WTC11 (cell line): ENCODE results near the gene C1QBP. TPM values are rescaled to one million over a fixed set of nuclear protein-coding genes. Genes with fewer than 3 reads are reported as not detected.

ENCODE experiments used
- ATAC-seq: fragments of 200-7000 bp; cut with Tn5 transposase; 2 replicates; pipeline ENCODE4 v1.10.0; 2021; ENCODE audit warnings: mild to moderate bottlenecking, moderate library complexity
- CTCF ChIA-PET: fragments of 300-600 bp; sonication (Branson Sonifier 250); formaldehyde crosslinking; loops from one replicate; lab custom pipeline; 2021; ENCODE audit warnings: antibody characterized with exemption; lab: Charles Lee
- POLR2A ChIA-PET: fragments of 350-600 bp; sonication (Branson Sonifier 250); formaldehyde crosslinking; loops from one replicate; lab custom pipeline; 2021; ENCODE audit warnings: antibody characterized with exemption; lab: Charles Lee
- DNase-seq: peaks from one replicate; pipeline ENCODE4 v3.0.0; 2021; ENCODE audit warnings: low spot score
- H3K27ac Mint-ChIP-seq: 2 replicates; pipeline ENCODE4 v1.8.0; 2021; ENCODE audit warnings: mixed read lengths
- H3K27me3 Mint-ChIP-seq: 2 replicates; pipeline ENCODE4 v1.8.0; 2021; ENCODE audit warnings: low read depth, mild to moderate bottlenecking, moderate library complexity, mixed read lengths
- H3K36me3 Mint-ChIP-seq: 2 replicates; pipeline ENCODE4 v1.8.0; 2021; ENCODE audit warnings: mixed read lengths
- H3K4me1 Mint-ChIP-seq: 2 replicates; pipeline ENCODE4 v1.8.0; 2022; ENCODE audit warnings: mixed read lengths
- H3K4me3 Mint-ChIP-seq: 2 replicates; pipeline ENCODE4 v1.8.0; 2021; ENCODE audit warnings: mild to moderate bottlenecking, moderate library complexity, mixed read lengths
- H3K9me3 Mint-ChIP-seq: 2 replicates; pipeline ENCODE4 v1.8.0; 2021; ENCODE audit warnings: mixed read lengths
- ATF1 ChIP-seq: sonication (generic); formaldehyde crosslinking; IDR thresholded peaks from 2 replicates; pipeline ENCODE4 v1.8.1; 2023; ENCODE audit warnings: mild to moderate bottlenecking, moderate library complexity, missing genetic modification reagents
- CBFB ChIP-seq: sonication (generic); formaldehyde crosslinking; IDR thresholded peaks from 2 replicates; pipeline ENCODE4 v1.8.1; 2022; ENCODE audit warnings: mild to moderate bottlenecking, low read depth, missing genetic modification reagents
- EMX1 ChIP-seq: fragments of 250-450 bp; sonication (Bioruptor Pico); IDR thresholded peaks from 2 replicates; pipeline ENCODE4 v1.8.0; 2021; ENCODE audit warnings: mild to moderate bottlenecking
- FOXP1 ChIP-seq: sonication (generic); formaldehyde crosslinking; IDR thresholded peaks from 2 replicates; pipeline ENCODE4 v1.8.0; 2022; ENCODE audit warnings: missing genetic modification reagents, mild to moderate bottlenecking, moderate library complexity, borderline replicate concordance
- GRHL2 ChIP-seq: fragments of 250-450 bp; sonication (Bioruptor Pico); IDR thresholded peaks from 2 replicates; pipeline ENCODE4 v1.8.0; 2022; ENCODE audit warnings: mild to moderate bottlenecking, moderate library complexity; ENCODE audit not compliant: insufficient replicate concordance, severe bottlenecking
- RELA ChIP-seq: sonication (generic); formaldehyde crosslinking; IDR thresholded peaks from 2 replicates; pipeline ENCODE4 v1.8.1; 2022; ENCODE audit warnings: missing genetic modification reagents, mild to moderate bottlenecking, borderline replicate concordance
- SMAD3 ChIP-seq: sonication (generic); formaldehyde crosslinking; IDR thresholded peaks from 2 replicates; pipeline ENCODE4 v1.8.0; 2022; ENCODE audit warnings: missing genetic modification reagents, mild to moderate bottlenecking, borderline replicate concordance
- TCF7 ChIP-seq: sonication (generic); formaldehyde crosslinking; IDR thresholded peaks from 2 replicates; pipeline ENCODE4 v1.8.0; 2022; ENCODE audit warnings: mild to moderate bottlenecking, low read depth, missing genetic modification reagents, moderate library complexity
- ZNF121 ChIP-seq: sonication (generic); formaldehyde crosslinking; IDR thresholded peaks from 2 replicates; pipeline ENCODE4 v1.8.0; 2023; ENCODE audit warnings: missing genetic modification reagents
- ZNF138 ChIP-seq: sonication (generic); formaldehyde crosslinking; conservative IDR thresholded peaks from 2 replicates; pipeline ENCODE4 v1.8.1; 2022; ENCODE audit warnings: mild to moderate bottlenecking, moderate library complexity, missing genetic modification reagents
- ZNF263 ChIP-seq: sonication (generic); formaldehyde crosslinking; IDR thresholded peaks from 2 replicates; pipeline ENCODE4 v1.8.1; 2022; ENCODE audit warnings: low read depth, mild to moderate bottlenecking, moderate library complexity, missing genetic modification reagents
- ZNF317 ChIP-seq: sonication (generic); formaldehyde crosslinking; IDR thresholded peaks from 2 replicates; pipeline ENCODE4 v1.8.1; 2023; ENCODE audit warnings: low read depth, mild to moderate bottlenecking, moderate library complexity, missing genetic modification reagents, borderline replicate concordance
- ZNF423 ChIP-seq: fragments of 250-450 bp; sonication (Bioruptor Pico); IDR thresholded peaks from 2 replicates; pipeline ENCODE4 v2.1.2; 2022; ENCODE audit warnings: mild to moderate bottlenecking, moderate library complexity
- total RNA-seq: library from RNA; stranded (reverse); gene quantifications from 3 replicates; pipeline ENCODE4 v1.2.3, GENCODE V29; 2021
- TF ChIP-seq, protein P1 (sequence below): sonication (generic); formaldehyde crosslinking; IDR thresholded peaks from 2 replicates; pipeline ENCODE4 v1.8.1; 2023; ENCODE audit warnings: mild to moderate bottlenecking, missing genetic modification reagents
- TF ChIP-seq, protein P2 (sequence below): fragments of 250-450 bp; sonication (Bioruptor Pico); IDR thresholded peaks from 2 replicates; pipeline ENCODE4 v2.1.2; 2022; ENCODE audit warnings: mild to moderate bottlenecking, moderate library complexity
- TF ChIP-seq, protein P3 (sequence below): sonication (generic); formaldehyde crosslinking; IDR thresholded peaks from 2 replicates; pipeline ENCODE4 v1.8.0; 2023; ENCODE audit warnings: mild to moderate bottlenecking, missing genetic modification reagents
- TF ChIP-seq, protein P4 (sequence below): sonication (generic); formaldehyde crosslinking; conservative IDR thresholded peaks from 2 replicates; pipeline ENCODE4 v1.8.1; 2023; ENCODE audit warnings: mild to moderate bottlenecking, low read depth, missing genetic modification reagents, moderate library complexity
- TF ChIP-seq, protein P5 (sequence below): sonication (generic); formaldehyde crosslinking; IDR thresholded peaks from 2 replicates; pipeline ENCODE4 v1.8.1; 2022; ENCODE audit warnings: low read depth, mild to moderate bottlenecking, moderate library complexity, missing genetic modification reagents, borderline replicate concordance
- TF ChIP-seq, protein P6 (sequence below): sonication (generic); formaldehyde crosslinking; IDR thresholded peaks from 2 replicates; pipeline ENCODE4 v1.8.1; 2022; ENCODE audit warnings: mild to moderate bottlenecking, missing genetic modification reagents, moderate library complexity, borderline replicate concordance
- TF ChIP-seq, protein P7 (sequence below): sonication (generic); formaldehyde crosslinking; IDR thresholded peaks from 2 replicates; pipeline ENCODE4 v1.8.0; 2022; ENCODE audit warnings: mild to moderate bottlenecking, missing genetic modification reagents

C1QBP gene
- total RNA-seq, 1 experiment from 2014 or later = 429 TPM

DNA sequence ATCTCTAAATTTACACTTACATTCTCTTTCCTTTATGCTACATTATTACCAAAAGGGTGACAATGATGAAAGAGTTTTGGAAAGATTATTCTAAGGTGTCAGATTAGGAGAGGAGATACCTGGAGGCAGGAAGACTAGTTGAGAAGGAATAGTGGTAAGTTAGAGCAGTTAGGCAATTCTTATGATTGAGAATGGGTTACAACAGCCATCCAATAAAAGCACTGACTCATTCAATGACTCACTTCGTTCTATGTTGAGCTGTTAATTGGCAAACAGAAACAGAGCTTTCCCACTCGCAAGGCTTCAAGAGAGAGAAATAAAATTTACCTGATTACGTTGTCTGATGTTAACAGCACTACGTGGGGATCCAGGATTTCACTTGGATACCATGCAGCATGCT lies 25.3 kb downstream of the C1QBP start:
- Mint-ChIP-seq H3K4me1 (no peaks in the 10 kb centered on the region), H3K27me3 (no peaks in the 10 kb centered on the region), H3K9me3 (no peaks in the 10 kb centered on the region), H3K27ac (no peak overlapping the region), H3K36me3 (peaks cover 45% of the 10 kb centered on the region), H3K4me3 (no peak overlapping the region)
- POLR2A ChIA-PET = no interaction called here
- CTCF ChIA-PET = interaction anchor here (1.0 kb wide), 1 partner anchor 26 kb away, joined by 4 read pairs; the partner anchor contains the start of gene C1QBP
- no peak for TF ChIP-seq ATF1 (CRISPR knock-in tag)
- no peak for TF ChIP-seq ZNF138 (CRISPR knock-in tag)
- TF ChIP-seq TCF7 (CRISPR knock-in tag) = no peak
- TF ChIP-seq, protein P1, sequence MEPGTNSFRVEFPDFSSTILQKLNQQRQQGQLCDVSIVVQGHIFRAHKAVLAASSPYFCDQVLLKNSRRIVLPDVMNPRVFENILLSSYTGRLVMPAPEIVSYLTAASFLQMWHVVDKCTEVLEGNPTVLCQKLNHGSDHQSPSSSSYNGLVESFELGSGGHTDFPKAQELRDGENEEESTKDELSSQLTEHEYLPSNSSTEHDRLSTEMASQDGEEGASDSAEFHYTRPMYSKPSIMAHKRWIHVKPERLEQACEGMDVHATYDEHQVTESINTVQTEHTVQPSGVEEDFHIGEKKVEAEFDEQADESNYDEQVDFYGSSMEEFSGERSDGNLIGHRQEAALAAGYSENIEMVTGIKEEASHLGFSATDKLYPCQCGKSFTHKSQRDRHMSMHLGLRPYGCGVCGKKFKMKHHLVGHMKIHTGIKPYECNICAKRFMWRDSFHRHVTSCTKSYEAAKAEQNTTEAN (CRISPR knock-in tag) = no peak
- ATAC-seq (no peak), DNase-seq (no peak)

DNA sequence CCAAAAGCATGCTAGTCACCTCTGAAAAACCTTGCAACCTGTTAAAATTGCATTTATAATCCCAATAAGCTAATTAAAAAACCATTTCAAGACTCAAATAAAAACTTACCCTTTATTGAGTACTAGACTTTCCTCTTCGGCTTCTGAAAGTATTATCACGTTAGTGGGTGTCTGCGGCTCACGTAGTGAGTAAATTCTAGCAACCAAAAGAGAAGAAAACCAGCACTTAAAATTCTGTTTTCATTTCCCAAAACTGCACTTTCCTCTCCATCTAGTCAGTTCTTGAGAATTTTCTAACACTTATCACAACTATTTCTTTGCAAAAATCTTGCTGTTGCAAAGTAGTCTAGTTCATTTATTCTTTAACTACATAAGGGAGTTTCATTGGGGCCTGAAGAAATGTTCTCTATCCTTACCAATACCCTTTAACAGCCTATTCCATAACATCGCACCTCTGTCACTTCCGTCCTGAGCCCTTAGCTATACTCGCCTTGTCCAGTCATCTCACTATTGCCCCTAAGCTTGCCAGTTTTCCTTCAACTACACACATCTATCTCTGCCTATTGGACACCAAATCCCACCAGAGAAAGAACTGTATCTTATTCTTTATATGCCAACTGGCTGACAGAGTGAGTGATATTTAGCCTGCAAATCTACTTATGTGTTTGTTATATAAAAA lies 28.2 kb downstream of the C1QBP start:
- no peak for DNase-seq
- ChIA-PET CTCF (no interaction called here), POLR2A (interaction anchor here (1.0 kb wide), 1 partner anchor 9 kb away, joined by 3 read pairs; the partner anchor contains the start of genes NUP88 and RPAIN)
- H3K27ac Mint-ChIP-seq = no peak overlapping the region
- no peaks in the 10 kb centered on the region for H3K27me3 Mint-ChIP-seq
- H3K9me3 Mint-ChIP-seq = no peaks in the 10 kb centered on the region
- H3K4me1 Mint-ChIP-seq = no peaks in the 10 kb centered on the region
- H3K36me3 Mint-ChIP-seq = peaks cover 43% of the 10 kb centered on the region
- TF ChIP-seq EMX1 (no peak), ZNF423 (CRISPR knock-in tag) (no peak), SMAD3 (CRISPR knock-in tag) (no peak), FOXP1 (no peak)
- TF ChIP-seq, protein P2, sequence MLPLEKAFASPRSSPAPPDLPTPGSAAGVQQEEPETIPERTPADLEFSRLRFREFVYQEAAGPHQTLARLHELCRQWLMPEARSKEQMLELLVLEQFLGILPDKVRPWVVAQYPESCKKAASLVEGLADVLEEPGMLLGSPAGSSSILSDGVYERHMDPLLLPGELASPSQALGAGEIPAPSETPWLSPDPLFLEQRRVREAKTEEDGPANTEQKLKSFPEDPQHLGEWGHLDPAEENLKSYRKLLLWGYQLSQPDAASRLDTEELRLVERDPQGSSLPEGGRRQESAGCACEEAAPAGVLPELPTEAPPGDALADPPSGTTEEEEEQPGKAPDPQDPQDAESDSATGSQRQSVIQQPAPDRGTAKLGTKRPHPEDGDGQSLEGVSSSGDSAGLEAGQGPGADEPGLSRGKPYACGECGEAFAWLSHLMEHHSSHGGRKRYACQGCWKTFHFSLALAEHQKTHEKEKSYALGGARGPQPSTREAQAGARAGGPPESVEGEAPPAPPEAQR = no peak
- TF ChIP-seq, protein P3, sequence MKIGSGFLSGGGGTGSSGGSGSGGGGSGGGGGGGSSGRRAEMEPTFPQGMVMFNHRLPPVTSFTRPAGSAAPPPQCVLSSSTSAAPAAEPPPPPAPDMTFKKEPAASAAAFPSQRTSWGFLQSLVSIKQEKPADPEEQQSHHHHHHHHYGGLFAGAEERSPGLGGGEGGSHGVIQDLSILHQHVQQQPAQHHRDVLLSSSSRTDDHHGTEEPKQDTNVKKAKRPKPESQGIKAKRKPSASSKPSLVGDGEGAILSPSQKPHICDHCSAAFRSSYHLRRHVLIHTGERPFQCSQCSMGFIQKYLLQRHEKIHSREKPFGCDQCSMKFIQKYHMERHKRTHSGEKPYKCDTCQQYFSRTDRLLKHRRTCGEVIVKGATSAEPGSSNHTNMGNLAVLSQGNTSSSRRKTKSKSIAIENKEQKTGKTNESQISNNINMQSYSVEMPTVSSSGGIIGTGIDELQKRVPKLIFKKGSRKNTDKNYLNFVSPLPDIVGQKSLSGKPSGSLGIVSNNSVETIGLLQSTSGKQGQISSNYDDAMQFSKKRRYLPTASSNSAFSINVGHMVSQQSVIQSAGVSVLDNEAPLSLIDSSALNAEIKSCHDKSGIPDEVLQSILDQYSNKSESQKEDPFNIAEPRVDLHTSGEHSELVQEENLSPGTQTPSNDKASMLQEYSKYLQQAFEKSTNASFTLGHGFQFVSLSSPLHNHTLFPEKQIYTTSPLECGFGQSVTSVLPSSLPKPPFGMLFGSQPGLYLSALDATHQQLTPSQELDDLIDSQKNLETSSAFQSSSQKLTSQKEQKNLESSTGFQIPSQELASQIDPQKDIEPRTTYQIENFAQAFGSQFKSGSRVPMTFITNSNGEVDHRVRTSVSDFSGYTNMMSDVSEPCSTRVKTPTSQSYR (CRISPR knock-in tag) = no peak
- TF ChIP-seq, protein P4, sequence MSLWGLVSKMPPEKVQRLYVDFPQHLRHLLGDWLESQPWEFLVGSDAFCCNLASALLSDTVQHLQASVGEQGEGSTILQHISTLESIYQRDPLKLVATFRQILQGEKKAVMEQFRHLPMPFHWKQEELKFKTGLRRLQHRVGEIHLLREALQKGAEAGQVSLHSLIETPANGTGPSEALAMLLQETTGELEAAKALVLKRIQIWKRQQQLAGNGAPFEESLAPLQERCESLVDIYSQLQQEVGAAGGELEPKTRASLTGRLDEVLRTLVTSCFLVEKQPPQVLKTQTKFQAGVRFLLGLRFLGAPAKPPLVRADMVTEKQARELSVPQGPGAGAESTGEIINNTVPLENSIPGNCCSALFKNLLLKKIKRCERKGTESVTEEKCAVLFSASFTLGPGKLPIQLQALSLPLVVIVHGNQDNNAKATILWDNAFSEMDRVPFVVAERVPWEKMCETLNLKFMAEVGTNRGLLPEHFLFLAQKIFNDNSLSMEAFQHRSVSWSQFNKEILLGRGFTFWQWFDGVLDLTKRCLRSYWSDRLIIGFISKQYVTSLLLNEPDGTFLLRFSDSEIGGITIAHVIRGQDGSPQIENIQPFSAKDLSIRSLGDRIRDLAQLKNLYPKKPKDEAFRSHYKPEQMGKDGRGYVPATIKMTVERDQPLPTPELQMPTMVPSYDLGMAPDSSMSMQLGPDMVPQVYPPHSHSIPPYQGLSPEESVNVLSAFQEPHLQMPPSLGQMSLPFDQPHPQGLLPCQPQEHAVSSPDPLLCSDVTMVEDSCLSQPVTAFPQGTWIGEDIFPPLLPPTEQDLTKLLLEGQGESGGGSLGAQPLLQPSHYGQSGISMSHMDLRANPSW (CRISPR knock-in tag) = no peak
- no peak for ATAC-seq
- no peak overlapping the region for H3K4me3 Mint-ChIP-seq

DNA sequence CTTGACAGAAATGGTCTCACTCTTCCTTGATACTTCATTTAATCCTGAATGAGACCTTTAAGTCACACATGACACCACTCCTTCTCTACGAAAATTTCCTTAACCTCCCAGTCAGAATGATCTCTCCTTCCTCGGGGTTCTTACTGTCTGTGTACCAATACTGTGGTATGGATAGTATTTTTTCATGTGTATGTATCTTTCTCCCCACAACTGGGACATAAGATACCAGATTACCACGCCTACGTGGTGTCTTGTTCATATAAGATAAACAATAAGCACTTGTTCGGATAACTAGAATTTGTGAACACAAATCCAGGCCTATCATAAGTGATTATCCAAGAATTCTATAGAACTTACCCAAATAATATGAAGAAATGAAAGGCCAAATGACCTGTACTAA lies 30.8 kb downstream of the C1QBP start:
- no peak for ATAC-seq
- no peaks in the 10 kb centered on the region for H3K27me3 Mint-ChIP-seq
- H3K4me3 Mint-ChIP-seq = no peak overlapping the region
- DNase-seq = no peak
- peaks cover 41% of the 10 kb centered on the region for H3K36me3 Mint-ChIP-seq
- no peak overlapping the region for H3K27ac Mint-ChIP-seq
- CTCF ChIA-PET = no interaction called here
- POLR2A ChIA-PET = no interaction called here
- H3K4me1 Mint-ChIP-seq = no peaks in the 10 kb centered on the region
- no peaks in the 10 kb centered on the region for H3K9me3 Mint-ChIP-seq
- TF ChIP-seq, protein P5, sequence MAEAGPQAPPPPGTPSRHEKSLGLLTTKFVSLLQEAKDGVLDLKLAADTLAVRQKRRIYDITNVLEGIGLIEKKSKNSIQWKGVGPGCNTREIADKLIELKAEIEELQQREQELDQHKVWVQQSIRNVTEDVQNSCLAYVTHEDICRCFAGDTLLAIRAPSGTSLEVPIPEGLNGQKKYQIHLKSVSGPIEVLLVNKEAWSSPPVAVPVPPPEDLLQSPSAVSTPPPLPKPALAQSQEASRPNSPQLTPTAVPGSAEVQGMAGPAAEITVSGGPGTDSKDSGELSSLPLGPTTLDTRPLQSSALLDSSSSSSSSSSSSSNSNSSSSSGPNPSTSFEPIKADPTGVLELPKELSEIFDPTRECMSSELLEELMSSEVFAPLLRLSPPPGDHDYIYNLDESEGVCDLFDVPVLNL (CRISPR knock-in tag) = no peak
- TF ChIP-seq, protein P6, sequence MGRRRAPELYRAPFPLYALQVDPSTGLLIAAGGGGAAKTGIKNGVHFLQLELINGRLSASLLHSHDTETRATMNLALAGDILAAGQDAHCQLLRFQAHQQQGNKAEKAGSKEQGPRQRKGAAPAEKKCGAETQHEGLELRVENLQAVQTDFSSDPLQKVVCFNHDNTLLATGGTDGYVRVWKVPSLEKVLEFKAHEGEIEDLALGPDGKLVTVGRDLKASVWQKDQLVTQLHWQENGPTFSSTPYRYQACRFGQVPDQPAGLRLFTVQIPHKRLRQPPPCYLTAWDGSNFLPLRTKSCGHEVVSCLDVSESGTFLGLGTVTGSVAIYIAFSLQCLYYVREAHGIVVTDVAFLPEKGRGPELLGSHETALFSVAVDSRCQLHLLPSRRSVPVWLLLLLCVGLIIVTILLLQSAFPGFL (CRISPR knock-in tag) = no peak
- TF ChIP-seq ZNF138 (CRISPR knock-in tag) (no peak), ZNF121 (CRISPR knock-in tag) (no peak), CBFB (CRISPR knock-in tag) (no peak), ZNF317 (CRISPR knock-in tag) (no peak), TCF7 (CRISPR knock-in tag) (no peak), GRHL2 (CRISPR knock-in tag) (no peak), ZNF263 (CRISPR knock-in tag) (no peak), RELA (CRISPR knock-in tag) (no peak)
- TF ChIP-seq, protein P7, sequence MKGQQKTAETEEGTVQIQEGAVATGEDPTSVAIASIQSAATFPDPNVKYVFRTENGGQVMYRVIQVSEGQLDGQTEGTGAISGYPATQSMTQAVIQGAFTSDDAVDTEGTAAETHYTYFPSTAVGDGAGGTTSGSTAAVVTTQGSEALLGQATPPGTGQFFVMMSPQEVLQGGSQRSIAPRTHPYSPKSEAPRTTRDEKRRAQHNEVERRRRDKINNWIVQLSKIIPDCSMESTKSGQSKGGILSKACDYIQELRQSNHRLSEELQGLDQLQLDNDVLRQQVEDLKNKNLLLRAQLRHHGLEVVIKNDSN (CRISPR knock-in tag) = no peak
